Measurements from ENCODE around the gene COA3. TPM values are rescaled to one million over a fixed set of nuclear protein-coding genes. Genes with fewer than 3 reads are reported as not detected.

COA3 gene, protein sequence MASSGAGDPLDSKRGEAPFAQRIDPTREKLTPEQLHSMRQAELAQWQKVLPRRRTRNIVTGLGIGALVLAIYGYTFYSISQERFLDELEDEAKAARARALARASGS
- 100 to 1,000 TPM; 128 to 400 (median 171) TPM for total RNA-seq

DNA sequence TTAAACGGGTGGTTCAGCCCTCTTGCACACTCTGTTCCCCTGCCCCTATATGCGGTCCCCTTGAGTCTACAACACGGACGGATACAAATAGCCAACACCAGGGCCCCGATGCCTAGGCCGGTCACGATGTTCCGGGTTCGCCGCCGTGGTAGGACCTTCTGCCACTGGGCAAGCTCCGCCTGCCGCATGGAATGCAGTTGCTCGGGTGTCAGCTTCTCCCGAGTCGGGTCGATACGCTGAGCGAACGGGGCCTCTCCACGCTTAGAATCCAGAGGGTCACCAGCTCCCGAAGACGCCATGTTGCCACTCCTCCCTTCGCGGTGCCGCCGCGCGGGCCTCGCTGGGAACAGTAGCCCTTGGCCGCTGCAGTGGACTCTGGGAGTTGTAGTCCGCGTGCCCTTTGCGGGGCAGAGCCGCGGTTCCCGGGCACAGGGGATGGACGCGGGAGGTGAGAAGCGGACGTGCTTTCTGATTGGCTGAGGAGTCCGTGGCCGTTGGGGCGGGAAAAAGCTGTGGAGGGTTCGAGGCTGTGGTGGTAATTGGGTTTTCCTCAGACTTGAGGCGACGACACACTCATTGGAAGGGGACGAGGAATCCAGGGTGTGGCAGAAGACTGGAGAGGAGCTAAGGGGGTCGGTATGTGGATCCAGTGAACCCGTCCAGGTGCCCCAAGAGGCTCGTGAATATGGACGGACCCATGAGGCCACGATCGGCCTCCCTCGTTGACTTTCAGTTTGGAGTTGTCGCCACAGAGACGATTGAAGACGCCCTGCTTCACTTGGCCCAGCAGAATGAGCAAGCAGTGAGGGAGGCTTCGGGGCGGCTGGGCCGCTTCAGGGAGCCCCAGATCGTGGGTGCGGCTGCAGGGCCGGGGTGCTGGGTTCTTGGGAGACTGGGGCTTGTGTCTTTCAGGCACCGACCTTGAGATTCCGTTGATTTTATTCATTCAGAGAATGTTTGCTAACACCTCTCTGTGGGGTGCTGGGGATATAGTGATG lies at the start of gene COA3, which contains the start of gene CNTD1:
Gene COA3 (minus strand): TSS at position 322 of the 998 bp plus-strand sequence. CDS start 23 bp downstream, at position 299.
Gene CNTD1 (plus strand): TSS at position 479 of the 998 bp plus-strand sequence. CDS start 207 bp downstream, at position 686.
- no peaks in the 10 kb centered on the region for H3K27me3 ChIP-seq
- H3K9me3 ChIP-seq: no peaks in the 10 kb centered on the region
- H3K4me1 ChIP-seq: peaks cover 10 to 58% (median 39%) of the 10 kb centered on the region in 4 donors
- WGBS, 2 donors (ENCODE audit: low coverage in 1 of 2): 49% methylated on average over 35 of the region's 66 CpGs; no CpG with 5 or more reads in 1 of the 2 donors
- H3K27ac ChIP-seq: peak within 1 kb of the TSS; percentile 86 to 94 (median 86)
- H3K4me3 ChIP-seq: peak within 1 kb of the TSS; percentile 57 to 85 (median 71)
- intact Hi-C loops (cut with DNase I; ENCODE audit: low total_unique reads): no loop called here
- peak; percentile 70 to 74 (median 73) for TF ChIP-seq POLR2AphosphoS5 (IDR thresholded peaks at IDR 0.05)
- no peak for TF ChIP-seq EP300 (IDR thresholded peaks at IDR 0.05; ENCODE audit: low read depth)
- TF ChIP-seq POLR2A (IDR thresholded peaks at IDR 0.05): peak; percentile 69
- TF ChIP-seq, protein P1, sequence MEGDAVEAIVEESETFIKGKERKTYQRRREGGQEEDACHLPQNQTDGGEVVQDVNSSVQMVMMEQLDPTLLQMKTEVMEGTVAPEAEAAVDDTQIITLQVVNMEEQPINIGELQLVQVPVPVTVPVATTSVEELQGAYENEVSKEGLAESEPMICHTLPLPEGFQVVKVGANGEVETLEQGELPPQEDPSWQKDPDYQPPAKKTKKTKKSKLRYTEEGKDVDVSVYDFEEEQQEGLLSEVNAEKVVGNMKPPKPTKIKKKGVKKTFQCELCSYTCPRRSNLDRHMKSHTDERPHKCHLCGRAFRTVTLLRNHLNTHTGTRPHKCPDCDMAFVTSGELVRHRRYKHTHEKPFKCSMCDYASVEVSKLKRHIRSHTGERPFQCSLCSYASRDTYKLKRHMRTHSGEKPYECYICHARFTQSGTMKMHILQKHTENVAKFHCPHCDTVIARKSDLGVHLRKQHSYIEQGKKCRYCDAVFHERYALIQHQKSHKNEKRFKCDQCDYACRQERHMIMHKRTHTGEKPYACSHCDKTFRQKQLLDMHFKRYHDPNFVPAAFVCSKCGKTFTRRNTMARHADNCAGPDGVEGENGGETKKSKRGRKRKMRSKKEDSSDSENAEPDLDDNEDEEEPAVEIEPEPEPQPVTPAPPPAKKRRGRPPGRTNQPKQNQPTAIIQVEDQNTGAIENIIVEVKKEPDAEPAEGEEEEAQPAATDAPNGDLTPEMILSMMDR (IDR thresholded peaks at IDR 0.05): peak in 1 of 5 experiments; percentile 24
- peak; percentile 91 for DNase-seq
- H3K36me3 ChIP-seq: no peaks in the 10 kb centered on the region
- in situ Hi-C loops (cut with MboI; ENCODE audit: low pct_ligation_motif_present in 1 of 4, low pct_unique_long_range_greater_than_20kb in 1 of 4, low sequenced_read_pairs in 3 of 4): no loop called here

DNA sequence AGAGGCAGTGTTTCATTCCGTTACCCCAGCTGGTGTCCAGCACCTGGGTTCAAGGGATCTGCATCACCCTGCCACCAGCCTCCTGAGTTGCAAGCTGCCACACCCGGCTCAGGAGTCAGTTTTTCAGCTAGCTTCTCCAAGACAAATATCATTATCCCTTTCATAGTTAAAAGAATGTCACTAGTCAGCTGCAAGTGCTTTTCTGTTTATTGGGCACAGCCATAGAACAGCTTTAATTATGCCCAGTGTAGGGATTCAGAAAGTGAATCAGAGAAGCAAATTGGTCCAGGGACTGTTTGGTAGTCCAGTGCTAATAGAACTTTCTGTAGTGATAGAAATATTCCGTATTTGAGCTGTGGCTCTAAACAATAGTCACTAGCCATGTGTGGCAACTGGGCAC lies 49.6 kb upstream of the COA3 start:
- Histone ChIP-seq H3K36me3 (peaks cover 0 to 4% (median 0%) of the 10 kb centered on the region in 4 donors), H3K4me1 (peaks cover 5 to 17% (median 13%) of the 10 kb centered on the region in 4 donors), H3K9me3 (no peaks in the 10 kb centered on the region), H3K27me3 (peaks cover 23% of the 10 kb centered on the region), H3K4me3 (no peak overlapping the region), H3K27ac (no peak overlapping the region)
- WGBS, 2 donors (ENCODE audit: low coverage in 1 of 2): 29 to 55% methylated on average over 1 to 3 of the region's 3 CpGs
- in situ Hi-C loops (cut with MboI; ENCODE audit: low pct_ligation_motif_present in 1 of 4, low pct_unique_long_range_greater_than_20kb in 1 of 4, low sequenced_read_pairs in 3 of 4): loop anchor here (10.0 to 25.0 kb wide), 4 partner anchors 77 to 464 kb away; no protein-coding TSS in a partner anchor
- intact Hi-C loops (cut with DNase I; ENCODE audit: low total_unique reads): no loop called here
- TF ChIP-seq, protein P1 (IDR thresholded peaks at IDR 0.05): no peak
- no peak for TF ChIP-seq POLR2AphosphoS5 (IDR thresholded peaks at IDR 0.05)
- TF ChIP-seq EP300 (IDR thresholded peaks at IDR 0.05; ENCODE audit: low read depth): no peak
- no peak for TF ChIP-seq POLR2A (IDR thresholded peaks at IDR 0.05)
- no peak for DNase-seq

DNA sequence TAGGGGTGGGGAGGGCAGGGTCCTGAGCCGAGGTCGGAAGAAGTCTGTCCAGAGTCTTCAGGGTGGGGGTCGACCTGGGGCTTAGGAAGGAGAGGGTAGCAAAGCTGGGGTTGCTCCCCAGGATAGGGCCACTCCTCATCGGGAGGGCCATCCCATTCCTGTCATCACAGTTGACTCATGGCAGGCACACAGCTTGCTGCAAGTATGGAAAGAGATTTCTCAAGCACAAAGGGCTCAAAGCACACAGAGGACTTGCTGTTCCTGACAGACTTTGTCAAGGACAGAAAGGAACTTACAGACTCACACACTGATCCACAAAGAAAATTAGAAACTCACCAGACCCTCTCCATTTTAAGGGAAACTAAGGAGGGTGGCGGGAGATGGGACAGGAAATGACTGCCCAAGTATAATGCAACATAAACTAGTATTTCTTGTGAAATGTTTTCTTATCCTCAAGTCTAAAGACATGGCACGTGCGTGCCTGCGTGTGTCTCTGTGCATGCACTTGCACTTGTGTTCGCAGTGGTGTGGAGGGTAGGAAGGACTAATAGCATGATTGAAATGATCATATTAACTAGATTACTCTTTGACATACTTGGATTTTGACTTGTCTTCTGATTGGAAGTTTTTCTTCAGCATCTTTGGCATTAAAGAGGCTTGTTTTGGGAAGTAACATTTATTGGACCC lies 48.2 kb upstream of the COA3 start:
- 66 to 100% methylated on average over 1 to 9 of the region's 9 CpGs for WGBS, 2 donors (ENCODE audit: low coverage in 1 of 2)
- Histone ChIP-seq H3K9me3 (no peaks in the 10 kb centered on the region), H3K4me1 (peaks cover 5 to 17% (median 13%) of the 10 kb centered on the region in 4 donors), H3K36me3 (peaks cover 0 to 5% (median 2%) of the 10 kb centered on the region in 4 donors), H3K27ac (peak overlapping the region in 1 of 4 donors; percentile 8), H3K4me3 (no peak overlapping the region), H3K27me3 (peaks cover 23% of the 10 kb centered on the region)
- intact Hi-C loops (cut with DNase I; ENCODE audit: low total_unique reads) (no loop called here), in situ Hi-C loops (cut with MboI; ENCODE audit: low pct_ligation_motif_present in 1 of 4, low pct_unique_long_range_greater_than_20kb in 1 of 4, low sequenced_read_pairs in 3 of 4) (loop anchor here (10.0 to 25.0 kb wide), 4 partner anchors 78 to 466 kb away; no protein-coding TSS in a partner anchor)
- TF ChIP-seq POLR2AphosphoS5 (IDR thresholded peaks at IDR 0.05) (no peak), EP300 (IDR thresholded peaks at IDR 0.05; ENCODE audit: low read depth) (no peak), POLR2A (IDR thresholded peaks at IDR 0.05) (no peak)
- TF ChIP-seq, protein P1 (IDR thresholded peaks at IDR 0.05): no peak
- DNase-seq: no peak
